HG02588 (cell line): ENCODE data around the gene ZNF532.
"Not testable (repeated sequence)": the region's sequence is repeated elsewhere in the genome, so short reads cannot be mapped to it uniquely, and the experiment has no call there.

ENCODE experiments used
- ATAC-seq: cut with Tn5 transposase; IDR thresholded peaks from one replicate; pipeline ENCODE4 v1.9.1; 2021; ENCODE audit warnings: mild to moderate bottlenecking, moderate library complexity; ENCODE audit not compliant: unreplicated experiment

Gene ZNF532

DNA sequence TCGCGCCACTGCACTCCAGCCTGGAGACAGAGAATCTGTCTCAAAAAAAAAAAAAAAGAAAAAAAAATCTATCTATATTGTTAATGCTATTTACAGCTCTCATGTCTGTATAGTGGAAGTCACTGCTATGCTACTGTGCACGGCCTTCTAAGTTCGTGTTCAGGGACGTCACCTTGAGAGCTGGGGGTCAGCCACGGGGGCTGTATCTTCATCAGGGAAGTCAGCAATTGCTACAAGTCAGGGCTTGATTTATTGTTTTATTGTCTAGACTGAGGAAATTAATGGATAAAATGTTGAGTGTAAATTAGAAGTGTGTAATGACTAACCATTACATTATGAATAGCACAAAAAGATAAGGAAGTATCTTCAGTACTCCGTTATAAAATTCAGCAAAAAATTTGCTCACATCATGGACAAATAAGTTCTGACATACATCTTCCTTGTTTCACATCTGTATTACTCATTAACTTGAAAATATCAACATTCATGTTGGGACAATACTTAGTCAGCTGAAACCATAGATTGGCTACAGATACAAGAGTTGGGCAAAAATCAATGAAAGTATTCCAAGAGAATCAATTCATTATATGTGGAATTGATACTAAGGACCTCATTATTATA lies 138.4 kb downstream of the ZNF532 start:
- no peak for ATAC-seq

DNA sequence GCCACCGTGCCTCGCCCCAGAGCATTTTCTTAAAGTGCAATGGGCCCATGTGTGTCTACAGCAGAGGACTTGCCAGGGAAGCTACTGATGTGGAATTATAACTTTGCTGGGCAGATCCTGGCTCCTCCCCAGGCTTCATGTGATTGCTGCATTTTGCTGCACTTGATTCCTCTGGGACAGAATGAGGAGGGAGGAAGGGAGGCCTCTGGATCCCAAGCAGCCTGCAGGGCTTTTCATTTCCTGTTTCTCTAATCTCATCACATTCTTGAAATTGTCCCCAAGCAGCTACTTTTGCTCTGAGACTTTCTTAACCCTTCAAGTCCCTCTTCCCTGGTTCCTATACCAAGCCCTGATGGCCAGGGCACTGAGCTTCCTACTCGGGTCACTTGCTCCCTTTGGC lies 140.6 kb downstream of the ZNF532 start:
- ATAC-seq = no peak

DNA sequence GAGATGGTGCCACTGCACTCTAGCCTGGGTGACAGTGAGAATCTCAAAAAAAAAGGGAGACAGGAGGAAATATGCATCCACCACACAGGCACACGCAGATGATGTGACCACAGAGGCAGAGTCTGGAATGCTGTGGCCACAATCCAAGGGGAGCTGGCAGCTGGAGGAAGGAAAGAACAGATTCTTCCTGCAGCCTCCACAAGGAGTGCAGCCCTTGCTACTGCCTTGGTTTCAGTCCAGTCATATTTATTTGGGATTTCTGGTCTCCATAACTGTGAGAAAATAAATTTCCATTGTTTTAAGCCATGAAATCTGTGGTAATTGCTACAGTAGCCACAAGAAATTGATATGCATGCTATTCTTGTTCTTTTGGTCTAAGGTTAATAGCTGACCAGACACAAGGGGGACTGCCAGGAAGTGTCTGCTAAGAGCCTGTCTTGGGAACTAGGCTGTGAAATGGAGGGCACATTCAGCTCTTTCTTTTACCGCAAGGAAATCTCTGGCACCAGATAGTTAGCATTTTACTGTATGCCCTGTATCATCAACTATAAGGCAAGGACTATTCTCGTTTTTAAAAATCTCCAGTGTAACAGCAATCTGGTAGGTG lies 141.9 kb downstream of the ZNF532 start:
- ATAC-seq = no peak

DNA sequence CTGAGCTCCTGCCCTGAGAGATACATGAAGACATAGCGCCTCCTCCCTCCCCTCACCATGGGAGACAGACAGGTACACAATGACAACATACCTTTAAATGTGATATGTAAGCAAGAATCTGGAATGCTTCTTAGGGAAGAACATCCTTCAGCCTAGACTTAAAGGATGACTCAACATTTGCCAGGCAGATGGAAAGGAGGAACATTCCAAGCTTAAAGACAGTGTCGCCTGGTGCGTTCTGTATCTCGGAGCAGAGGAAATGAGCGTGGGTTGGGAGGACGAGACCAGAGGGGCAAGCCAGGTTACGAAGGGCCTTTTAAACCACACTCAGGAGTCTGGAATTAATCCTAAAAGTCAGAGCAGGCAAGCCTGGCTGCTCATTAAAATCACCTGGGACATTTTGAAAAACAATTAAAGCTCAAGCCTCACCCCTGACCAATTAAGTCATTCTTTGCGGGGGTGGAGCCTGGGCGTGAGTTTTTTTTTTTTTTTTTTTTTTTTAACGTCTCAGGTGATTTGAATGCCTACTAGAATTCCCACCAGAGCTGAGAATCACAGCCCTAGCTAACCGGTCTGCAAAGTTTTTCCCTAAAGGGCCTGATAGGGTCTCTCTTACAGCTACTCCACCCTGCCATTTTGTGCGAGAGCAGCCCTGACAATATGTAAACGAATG lies 143.8 kb downstream of the ZNF532 start:
- no peak for ATAC-seq

DNA sequence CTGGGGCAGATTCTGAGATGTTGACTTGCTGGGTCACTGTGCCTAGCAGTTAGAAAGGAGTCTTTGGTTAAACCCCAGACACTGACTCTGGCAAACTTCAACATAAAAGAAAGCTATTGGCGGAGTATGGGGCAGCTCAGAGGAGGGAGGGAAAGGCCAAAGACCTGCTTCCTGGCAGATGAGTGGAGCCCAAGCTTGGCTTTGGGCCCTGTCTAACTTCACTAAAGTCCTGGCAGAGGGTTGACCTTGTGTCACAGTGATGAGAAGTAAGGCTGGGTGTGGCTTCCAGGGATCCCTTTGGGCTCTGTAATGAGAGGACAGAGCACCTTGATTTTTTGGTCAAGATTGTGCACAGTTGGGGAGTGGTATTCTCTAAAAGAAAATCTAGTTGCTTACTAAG lies 145.2 kb downstream of the ZNF532 start:
- ATAC-seq = no peak

DNA sequence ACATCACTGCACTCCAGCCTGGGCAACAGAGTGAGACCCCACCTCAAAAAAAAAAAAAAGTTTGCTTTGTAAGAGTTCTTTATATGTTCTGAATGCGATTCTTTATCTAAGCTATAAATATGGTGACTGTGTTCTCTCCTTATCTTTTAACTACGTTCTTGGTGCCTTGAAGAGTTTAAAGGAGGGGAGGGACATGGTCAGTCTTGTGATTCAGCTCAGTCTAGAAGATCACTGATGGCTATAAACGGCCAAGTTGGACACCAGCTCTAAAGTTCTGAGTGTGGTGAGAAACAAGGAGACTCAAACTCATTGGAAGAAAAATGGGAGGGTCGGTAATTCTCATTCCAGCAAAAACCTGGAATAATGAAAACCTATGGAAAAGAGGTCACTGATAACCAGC lies 146.6 kb downstream of the ZNF532 start:
- ATAC-seq = no peak

DNA sequence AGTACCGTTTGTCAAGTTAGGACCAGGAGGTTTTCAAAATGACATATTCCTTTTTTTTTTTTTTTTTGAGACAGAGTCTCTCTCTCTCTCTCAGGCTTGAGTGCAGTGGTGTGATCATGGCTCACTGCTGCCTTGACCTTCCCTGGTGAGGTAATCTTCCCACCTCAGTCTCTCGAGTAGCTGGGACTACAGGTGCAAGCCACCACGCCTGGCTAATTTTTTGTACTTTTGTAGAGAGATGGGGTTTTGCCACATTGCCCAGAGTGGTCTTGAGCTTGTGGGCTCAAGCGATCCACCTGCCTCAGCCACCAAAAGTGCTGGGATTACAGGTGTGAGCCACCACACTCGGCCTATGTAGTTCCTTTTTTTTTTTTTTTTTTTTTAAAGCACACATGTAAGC lies 147.1 kb downstream of the ZNF532 start:
- no peak for ATAC-seq

DNA sequence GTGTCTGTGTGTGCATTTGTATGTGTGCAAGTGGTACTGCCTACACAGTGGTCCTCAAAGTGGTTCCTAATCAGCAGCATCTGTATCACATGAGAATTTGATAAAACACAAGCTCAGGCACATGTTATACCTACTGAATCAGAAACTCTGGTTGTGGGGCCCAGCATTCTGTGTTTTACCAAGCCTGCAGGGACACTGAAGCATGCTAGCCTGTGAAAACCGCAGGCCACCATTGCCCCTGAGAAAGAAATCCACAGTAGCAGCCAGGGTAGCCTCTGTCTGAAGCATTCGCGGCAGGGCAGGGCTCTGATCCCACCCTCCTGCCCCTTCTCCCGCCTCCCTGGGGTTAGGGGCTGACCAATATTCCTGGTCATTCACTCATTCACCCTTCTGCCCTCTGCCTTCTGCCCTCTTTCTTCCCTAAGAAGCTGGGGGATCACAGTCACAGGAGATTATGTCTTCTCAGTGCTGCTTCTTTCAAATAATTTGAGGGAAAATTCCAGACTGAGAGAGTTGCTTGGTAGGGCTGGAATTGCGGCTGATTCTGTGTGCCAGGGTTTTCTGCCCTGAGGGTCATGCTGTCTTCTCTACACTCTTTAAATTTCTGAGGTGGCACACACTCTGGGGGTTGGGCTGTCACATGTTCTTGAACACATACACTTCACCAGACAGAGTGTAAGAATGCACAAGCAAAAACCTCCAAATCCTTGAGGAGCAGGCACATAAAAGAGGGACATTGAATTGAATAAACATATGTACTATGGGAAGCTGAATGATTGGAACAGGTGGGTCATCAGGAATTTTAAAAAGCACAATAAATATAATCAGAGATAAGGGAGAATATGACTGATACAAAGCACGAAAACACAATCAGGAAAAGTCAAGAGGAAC lies 148.4 kb downstream of the ZNF532 start:
- ATAC-seq = no peak

DNA sequence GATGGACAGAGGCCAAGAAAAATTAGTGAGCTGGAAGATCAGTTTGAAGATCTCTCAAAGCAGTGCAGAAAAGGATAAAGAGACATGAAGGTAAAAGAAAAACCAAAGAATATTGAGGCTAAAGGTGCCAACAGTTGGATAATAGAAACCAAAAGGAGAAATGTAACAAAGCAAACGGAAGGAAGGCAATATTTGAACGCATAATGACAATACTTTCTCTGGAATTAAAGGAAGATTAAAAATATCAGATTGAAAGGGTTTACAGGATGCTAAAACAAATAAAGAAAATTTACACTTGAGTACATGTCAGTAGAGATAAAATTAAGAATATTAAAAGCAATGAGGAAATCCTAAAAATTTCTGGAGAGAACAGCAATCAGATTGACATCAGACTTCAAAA lies 149.1 kb downstream of the ZNF532 start:
- ATAC-seq = no peak

DNA sequence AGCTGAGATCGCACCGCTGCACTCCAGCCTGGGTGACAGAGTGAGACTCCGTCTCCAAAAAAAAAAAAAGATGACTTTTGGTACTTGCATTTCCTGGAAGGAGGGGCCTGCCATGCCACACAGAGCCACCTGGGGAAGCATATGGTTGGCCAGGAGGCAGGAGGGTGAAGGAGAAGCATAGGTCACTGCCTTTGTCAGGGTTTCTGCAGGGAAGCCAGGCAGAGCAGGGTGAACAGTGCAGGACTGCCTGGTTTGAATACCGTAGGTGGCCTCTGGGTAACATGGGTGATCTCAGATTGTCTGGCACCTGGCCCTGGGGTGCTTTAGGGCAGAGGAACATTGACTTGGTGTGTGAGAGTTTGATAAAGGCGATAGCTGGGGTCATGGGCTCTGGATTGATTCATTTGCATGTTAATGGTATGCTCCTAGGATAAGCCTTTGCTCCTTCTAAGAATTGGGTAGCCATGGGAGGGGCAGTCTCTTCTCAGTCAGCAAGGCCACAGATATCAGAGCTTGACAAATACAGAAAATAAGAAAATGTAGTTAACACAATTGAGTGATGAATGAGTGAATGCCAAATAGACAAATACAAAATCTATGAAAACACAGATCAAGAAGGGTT lies 151.0 kb downstream of the ZNF532 start:
- ATAC-seq = no peak

DNA sequence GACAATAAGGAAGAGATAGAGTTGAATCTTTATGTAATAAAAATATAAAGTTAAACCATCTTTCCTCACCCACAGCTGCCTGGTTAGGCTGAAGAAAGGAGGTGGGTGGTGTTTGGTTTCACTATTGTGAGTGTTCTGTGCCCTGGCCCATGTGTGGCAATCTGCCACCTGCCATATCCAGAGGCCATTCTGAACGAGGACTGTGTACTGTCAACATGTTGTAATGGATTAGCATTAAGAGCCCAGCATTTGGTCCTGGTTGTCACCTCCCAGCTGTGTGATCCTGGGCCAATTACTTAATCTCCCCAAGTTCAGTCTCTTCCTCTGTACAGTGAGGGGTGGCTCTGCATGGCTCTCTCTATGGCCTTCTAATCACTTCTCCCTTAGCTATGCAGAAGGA lies 156.8 kb downstream of the ZNF532 start:
- no peak for ATAC-seq

DNA sequence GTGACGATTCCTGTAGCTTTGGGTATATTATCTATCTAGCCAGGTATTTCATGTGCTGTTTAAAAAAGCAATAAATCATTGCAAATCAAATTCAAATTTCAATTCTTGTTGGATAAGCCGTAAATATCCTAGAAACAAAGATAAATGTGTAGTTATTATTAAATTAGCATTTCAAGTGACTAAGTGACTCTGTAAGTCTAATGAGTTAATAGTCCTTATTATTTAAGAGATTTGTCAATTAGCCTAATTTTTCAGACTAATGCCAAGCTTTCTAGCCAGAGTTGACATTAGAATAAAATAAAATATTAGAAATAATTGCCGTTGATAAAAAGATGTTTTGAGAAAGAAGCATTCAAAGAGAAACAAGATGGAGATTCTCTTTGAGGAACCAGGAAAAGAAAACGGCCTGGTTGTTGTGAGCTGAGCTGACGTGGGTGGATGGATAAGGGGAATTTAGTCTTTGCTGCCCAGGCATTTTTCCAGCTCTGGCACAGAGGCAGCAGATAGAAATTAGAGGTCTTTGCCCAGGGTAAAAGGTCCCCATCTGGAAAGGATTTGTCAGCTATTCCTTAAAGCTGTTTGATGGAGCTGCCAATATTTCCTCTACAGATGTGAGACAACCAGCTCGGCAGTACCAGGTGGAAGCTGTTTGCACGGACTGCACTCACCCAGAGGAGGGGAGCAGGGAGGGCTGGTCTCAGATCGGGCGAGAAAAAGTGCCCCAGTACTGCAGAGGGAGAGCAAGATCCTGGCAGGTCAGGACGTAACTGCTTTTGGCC lies 157.7 kb downstream of the ZNF532 start:
- no peak for ATAC-seq

DNA sequence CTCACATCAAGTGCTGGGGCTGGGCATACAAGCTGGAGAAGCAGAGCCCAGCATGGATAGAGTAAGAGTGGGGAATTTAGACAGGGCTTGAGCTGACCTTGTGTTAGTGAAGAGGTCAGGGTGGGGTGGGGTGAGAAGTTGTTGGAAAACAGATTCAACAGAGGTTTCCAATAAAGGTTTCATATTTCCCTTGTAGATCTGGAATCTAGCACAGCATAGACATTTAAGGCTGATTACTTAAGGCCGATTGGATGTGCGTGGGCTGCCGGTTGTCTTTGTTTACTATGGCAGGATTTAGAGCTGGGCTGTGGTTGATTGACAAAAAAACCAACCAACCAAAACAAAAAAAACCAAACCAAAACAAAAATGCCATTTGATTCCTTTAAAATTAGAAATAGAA lies 160.2 kb downstream of the ZNF532 start:
- ATAC-seq = no peak

DNA sequence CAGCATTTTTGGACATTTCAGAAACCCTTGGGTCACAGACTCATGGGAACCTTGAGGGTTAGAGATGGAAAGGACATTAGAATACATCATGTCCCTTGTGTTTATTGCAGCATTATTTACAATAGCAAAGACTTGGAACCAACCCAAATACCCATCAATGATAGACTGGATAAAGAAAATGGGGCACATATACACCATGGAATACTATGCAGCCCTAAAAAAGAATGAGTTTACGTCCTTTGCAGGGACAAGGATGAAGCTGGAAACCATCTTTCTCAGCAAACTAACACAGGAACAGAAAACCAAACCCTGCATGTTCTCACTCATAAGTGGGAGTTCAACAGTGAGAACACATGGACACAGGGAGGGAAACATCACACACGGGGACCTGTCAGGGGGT lies 160.9 kb downstream of the ZNF532 start:
- not testable (repeated sequence) for ATAC-seq

DNA sequence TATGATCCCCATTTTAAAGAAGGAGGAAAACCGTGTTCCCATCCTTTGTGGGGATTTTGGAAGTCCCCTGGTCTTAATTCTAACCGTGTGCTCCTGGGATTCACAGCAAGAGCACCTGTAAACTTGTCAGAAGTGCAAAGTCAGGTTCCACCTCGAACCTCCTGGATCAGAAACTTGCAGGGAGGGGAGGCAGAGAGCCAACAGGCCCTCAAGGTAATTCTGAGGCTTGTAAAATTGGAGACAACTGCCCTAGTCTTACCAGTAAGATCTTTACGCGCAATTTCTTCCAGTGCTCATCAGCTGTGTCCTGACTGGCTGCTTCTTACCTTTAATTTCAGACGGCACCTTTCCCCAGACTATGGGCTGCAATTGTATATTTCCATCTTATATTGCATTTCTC lies 161.7 kb downstream of the ZNF532 start:
- ATAC-seq = no peak

DNA sequence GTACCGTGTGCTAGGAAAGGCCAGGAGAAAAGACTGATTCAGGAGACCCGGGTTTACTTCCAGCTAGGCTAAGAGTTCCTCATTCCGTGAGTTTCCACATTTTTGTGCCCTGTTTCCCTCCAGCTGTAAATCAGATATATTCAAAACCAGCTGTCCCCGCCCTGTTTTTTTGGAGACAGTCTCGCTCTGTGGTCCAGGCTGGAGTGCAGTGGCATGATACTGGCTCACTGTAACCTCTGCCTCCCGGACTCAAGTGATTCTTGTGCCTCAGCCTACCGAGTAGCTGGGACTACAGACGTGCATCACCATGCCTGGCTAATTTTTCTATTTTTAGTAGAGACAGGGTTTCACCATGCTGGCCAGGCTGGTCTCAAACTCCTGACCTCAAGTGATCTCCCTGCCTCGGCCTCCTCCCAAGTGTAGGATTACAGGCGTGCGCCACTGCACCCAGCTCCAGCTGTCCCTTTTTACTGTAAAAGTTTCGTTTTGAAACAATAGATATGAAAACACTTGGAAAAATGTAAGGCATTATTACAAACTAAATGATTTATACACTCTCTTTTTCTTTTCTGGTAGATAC lies 162.2 kb downstream of the ZNF532 start:
- ATAC-seq = no peak

DNA sequence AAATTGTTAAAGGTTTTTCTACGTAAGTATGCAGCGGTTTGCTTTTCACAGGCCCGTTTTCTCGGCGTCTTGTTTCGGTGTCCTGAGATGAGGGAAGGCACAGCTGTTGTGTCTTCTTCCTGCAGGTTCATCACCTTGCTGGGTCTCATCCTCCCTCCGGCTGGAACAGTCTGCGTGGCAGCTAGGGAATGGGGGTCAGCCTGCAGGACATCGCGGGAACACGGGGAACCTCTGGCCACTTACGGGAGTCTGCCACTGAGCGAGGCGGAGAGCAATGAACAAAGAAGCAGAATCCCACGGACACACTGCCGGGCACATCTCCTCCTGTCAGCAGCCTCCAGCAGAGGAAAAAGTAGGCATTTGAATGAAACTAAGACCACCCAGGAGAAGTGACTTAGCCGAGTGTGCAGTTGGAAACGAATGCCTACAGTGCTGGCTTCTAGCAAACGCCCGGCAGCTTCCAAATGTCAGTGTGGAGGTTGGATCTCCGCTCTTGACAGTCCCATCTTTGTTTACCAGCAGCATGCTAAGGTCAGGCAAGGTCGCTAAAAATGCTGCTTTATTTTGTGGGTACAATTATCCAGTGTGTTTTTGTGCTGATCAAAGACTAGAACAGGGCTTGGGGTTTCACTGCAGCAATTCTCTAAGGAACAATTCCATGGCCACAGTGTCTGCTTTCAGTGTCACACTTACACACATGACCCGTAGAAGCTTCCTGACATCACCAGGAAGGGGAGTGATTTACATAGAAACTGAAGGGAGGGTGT lies 165.2 kb downstream of the ZNF532 start:
- ATAC-seq = no peak

DNA sequence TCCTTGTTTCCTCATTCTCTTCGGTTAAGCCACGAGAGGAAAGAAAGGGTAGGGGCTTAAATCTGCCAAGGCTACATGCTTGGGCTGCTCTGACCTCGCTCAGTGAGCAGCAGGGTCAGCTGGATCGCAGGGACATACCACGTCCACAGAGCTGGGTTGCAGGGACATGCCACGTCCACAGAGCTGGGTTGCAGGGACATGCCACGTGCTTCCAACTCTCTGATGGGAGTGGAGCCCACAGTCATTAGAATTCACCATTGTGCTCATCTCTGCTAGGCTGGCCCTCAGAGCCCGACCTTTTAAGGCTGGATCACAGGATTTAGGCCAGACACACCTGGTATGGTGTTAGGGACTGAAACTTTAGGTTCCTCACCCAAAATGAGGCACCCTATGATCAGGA lies 167.6 kb downstream of the ZNF532 start:
- no peak for ATAC-seq

DNA sequence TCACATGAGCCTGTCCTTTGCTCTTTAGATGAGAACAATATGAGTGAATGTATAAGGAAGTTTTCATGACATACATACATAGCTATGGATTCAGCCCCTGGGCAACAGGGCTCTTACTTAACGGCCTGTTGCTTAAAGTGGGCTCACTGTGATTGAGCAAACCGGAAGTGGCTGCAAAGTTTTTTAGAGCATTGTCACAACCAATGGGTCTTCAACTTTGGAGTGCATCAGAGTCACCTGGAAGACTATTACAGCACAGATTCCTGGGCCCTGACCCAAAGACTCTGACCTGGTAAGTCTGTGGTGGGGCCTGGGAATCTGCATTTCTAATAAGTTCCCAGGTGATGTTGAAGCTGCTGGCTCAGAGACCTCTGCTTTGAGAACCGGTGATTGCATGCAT lies 168.7 kb downstream of the ZNF532 start:
- no peak for ATAC-seq
